ENCODE results near the gene MOGAT2.

MOGAT2 gene

DNA sequence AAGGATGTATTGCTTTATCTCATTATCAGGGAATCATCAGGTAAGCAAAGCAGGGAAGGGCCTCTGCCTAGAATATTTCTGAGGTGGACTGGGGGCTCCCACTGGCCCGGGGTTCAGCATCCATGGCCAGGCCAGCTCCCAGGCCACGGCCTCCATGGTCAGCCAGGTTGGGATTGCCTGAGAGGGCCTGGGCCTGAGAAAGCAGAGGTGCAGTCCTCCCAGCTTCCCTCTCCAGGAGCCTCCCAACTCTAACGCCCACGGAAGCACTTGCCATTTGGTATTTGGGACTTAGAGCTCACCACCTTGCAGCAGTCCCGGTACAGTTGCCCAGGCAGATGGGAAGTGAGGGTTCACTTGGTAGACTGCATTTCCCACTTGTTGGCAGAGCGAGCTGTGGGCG, 63.7 kb downstream of the MOGAT2 start:
- DNase-seq = no peak

- DNase-seq = no peak
These were observed 64.2 kb downstream of the MOGAT2 start for GRCh38 chr11:75781831-75782230.

Data from NCI-H2029 treated with DMSO at 0.1 percent for 48 hours (cell line).